ENCODE measurements around the gene ABCC1. TPM values are rescaled to one million over a fixed set of nuclear protein-coding genes. Genes with fewer than 3 reads are reported as not detected.

ABCC1 gene
- total RNA-seq (2021) (61.9 to 64.9 TPM (median 63.9 TPM) in 3 replicates), Bru-seq, nascent RNA (percentile 73 among the genes with signal in this experiment)
- long read RNA-seq, experiment 1, full-length matches to known transcripts, result 36 of 190 reads
- long read RNA-seq, experiment 1, partial matches to known transcripts, result 94 of 190 reads
- long read RNA-seq, experiment 1, other reads (novel, unspliced or antisense), result 60 of 190 reads
- long read RNA-seq, experiment 2, full-length matches to known transcripts, result 1 of 69 reads
- long read RNA-seq, experiment 2, partial matches to known transcripts, result 23 of 69 reads
- long read RNA-seq, experiment 2, other reads (novel, unspliced or antisense), result 45 of 69 reads
- long read RNA-seq, experiment 3, result 0 reads

GRCh38 chr16:15949210-15950160, at the start of gene ABCC1:
ABCC1 (plus strand) TSS chr16:15949616; CDS start chr16:15949752, 136 bp downstream.
- ChIA-PET POLR2A (interaction anchor here (0.6 to 1.3 kb wide), 2 partner anchors 21 to 74 kb away, joined by 3 read pairs; no protein-coding TSS in a partner anchor), CTCF (interaction anchor here (0.8 to 1.5 kb wide), 3 partner anchors 9 to 172 kb away, joined by 3 to 5 read pairs (median 5); no protein-coding TSS in a partner anchor)
- peak; percentile 24 for DNase-seq (ENCODE audit: low spot score)

DNA sequence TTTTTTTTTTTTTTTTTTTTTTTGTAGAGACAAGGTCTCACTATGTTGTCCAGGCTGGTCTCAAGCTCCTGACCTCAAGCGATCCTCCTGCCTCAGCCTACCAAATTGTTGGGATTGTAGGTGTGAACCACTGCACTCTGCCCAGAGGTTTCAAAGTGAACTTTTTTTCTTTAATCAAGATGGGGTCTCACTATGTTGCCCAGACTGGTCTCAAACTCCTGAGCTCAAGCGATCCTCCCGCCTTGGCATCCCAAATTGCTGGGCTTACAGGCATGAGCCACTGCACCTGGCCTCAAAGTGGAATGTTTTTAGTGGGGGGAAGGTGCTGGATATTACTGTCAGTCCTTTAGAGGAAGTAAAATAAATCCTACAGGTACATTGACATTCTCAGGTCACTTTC, 49.1 kb upstream of the ABCC1 start:
- Mint-ChIP-seq H3K4me1 (peaks cover 15% of the 10 kb centered on the region), H3K27me3 (ENCODE audit: low read depth) (no peaks in the 10 kb centered on the region; the same call in 1 of the 2 replicates), H3K4me3 (no peak overlapping the region), H3K9me3 (peaks cover 4% of the 10 kb centered on the region), H3K36me3 (no peaks in the 10 kb centered on the region), H3K27ac (no peak overlapping the region)
- ChIA-PET POLR2A (no interaction called here), CTCF (no interaction called here)
- DNase-seq (ENCODE audit: low spot score) (no peak), ATAC-seq (no peak)
- TF ChIP-seq ZNF121 (CRISPR knock-in tag; IDR thresholded peaks at IDR 0.05) (peak; percentile 71; the same call in 1 of the 2 replicates), JUN (CRISPR knock-in tag; IDR thresholded peaks at IDR 0.05) (no peak)

More at GRCh38 chr16:15949210-15950160, at the start of gene ABCC1:
- H3K27me3 Mint-ChIP-seq (ENCODE audit: low read depth), result no peaks in the 10 kb centered on the region
- peak within 1 kb of the TSS; percentile 86 for H3K4me3 Mint-ChIP-seq
- H3K4me1 Mint-ChIP-seq, result peaks cover 35% of the 10 kb centered on the region
- H3K36me3 Mint-ChIP-seq, result no peaks in the 10 kb centered on the region
- no peak for TF ChIP-seq GABPB1 (CRISPR knock-in tag; IDR thresholded peaks at IDR 0.05)
- no peak for TF ChIP-seq TEAD4 (CRISPR knock-in tag; IDR thresholded peaks at IDR 0.05)
- peak within 1 kb of the TSS; percentile 93 for H3K27ac Mint-ChIP-seq
- no peaks in the 10 kb centered on the region for H3K9me3 Mint-ChIP-seq
- ATAC-seq, result peak; percentile 75

DNA sequence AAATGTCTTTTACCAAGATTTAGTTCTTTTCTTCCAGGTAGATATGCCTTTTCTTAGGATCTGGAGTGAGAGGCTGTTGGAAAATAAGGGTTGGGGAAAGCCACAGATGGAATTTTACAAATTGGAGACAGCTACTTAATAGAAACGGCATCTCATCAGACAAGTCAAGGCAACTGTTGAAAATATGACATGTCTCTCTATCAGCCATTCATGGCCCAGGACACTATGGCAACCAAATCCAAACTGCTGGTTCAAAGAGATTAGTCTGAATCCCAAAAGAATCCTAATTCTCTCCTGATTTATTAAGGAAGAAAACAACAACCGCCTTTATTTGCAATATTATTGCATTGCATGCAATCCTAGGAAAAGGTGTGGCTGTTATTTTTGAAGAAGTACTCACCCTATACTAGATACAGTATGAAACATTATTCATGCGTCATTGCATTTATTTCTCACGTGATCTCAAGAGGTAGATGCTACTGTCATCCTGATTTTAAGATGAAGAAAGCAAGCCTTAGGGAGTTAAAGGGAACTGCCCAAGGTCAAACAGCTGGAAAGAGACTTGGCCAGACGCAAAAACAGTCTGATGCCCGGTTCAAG, 48.4 kb upstream of the ABCC1 start:
- Mint-ChIP-seq H3K4me1 (peaks cover 15% of the 10 kb centered on the region), H3K4me3 (no peak overlapping the region), H3K27me3 (ENCODE audit: low read depth) (no peaks in the 10 kb centered on the region; the same call in 1 of the 2 replicates), H3K27ac (no peak overlapping the region), H3K9me3 (peaks cover 6% of the 10 kb centered on the region), H3K36me3 (no peaks in the 10 kb centered on the region)
- ChIA-PET CTCF (no interaction called here), POLR2A (no interaction called here)
- DNase-seq (ENCODE audit: low spot score) (no peak), ATAC-seq (no peak)
- TF ChIP-seq ZNF121 (CRISPR knock-in tag; IDR thresholded peaks at IDR 0.05) (no peak), MXD4 (CRISPR knock-in tag; IDR thresholded peaks at IDR 0.05; ENCODE audit: borderline replicate concordance) (no peak), TEAD4 (CRISPR knock-in tag; IDR thresholded peaks at IDR 0.05) (no peak)
- TF ChIP-seq, protein P1, sequence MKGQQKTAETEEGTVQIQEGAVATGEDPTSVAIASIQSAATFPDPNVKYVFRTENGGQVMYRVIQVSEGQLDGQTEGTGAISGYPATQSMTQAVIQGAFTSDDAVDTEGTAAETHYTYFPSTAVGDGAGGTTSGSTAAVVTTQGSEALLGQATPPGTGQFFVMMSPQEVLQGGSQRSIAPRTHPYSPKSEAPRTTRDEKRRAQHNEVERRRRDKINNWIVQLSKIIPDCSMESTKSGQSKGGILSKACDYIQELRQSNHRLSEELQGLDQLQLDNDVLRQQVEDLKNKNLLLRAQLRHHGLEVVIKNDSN (CRISPR knock-in tag; IDR thresholded peaks at IDR 0.05), result no peak
- TF ChIP-seq, protein P2, sequence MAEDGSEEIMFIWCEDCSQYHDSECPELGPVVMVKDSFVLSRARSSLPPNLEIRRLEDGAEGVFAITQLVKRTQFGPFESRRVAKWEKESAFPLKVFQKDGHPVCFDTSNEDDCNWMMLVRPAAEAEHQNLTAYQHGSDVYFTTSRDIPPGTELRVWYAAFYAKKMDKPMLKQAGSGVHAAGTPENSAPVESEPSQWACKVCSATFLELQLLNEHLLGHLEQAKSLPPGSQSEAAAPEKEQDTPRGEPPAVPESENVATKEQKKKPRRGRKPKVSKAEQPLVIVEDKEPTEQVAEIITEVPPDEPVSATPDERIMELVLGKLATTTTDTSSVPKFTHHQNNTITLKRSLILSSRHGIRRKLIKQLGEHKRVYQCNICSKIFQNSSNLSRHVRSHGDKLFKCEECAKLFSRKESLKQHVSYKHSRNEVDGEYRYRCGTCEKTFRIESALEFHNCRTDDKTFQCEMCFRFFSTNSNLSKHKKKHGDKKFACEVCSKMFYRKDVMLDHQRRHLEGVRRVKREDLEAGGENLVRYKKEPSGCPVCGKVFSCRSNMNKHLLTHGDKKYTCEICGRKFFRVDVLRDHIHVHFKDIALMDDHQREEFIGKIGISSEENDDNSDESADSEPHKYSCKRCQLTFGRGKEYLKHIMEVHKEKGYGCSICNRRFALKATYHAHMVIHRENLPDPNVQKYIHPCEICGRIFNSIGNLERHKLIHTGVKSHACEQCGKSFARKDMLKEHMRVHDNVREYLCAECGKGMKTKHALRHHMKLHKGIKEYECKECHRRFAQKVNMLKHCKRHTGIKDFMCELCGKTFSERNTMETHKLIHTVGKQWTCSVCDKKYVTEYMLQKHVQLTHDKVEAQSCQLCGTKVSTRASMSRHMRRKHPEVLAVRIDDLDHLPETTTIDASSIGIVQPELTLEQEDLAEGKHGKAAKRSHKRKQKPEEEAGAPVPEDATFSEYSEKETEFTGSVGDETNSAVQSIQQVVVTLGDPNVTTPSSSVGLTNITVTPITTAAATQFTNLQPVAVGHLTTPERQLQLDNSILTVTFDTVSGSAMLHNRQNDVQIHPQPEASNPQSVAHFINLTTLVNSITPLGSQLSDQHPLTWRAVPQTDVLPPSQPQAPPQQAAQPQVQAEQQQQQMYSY (CRISPR knock-in tag; IDR thresholded peaks at IDR 0.05), result no peak

DNA sequence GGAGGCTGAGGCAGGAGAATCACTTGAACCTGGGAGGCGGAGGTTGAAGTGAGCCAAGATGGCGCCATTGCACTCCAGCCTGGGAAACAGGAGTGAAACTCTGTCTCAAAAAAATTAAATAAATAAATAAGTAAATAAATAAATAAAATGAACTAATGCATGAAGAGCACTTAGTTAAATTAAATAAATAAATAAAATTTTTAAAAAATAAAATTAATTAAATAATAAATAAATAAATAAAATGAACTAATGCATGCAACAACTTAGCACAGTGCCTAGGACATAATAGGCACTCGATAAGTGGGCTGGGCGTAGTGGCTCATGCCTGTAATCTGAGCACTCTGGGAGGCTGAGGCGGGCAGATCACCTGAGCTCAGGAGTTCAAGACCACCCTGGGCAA, 45.5 kb upstream of the ABCC1 start:
- H3K27me3 Mint-ChIP-seq (ENCODE audit: low read depth), result peaks cover 2% of the 10 kb centered on the region; the same call in 1 of the 2 replicates
- DNase-seq (ENCODE audit: low spot score) (no peak), ATAC-seq (no peak)
- ChIA-PET POLR2A (no interaction called here), CTCF (no interaction called here)
- no peaks in the 10 kb centered on the region for H3K36me3 Mint-ChIP-seq
- H3K4me3 Mint-ChIP-seq, result no peak overlapping the region
- TF ChIP-seq GRHL2 (CRISPR knock-in tag; IDR thresholded peaks at IDR 0.05; ENCODE audit: insufficient replicate concordance, severe bottlenecking) (no peak), HMGA2 (CRISPR knock-in tag; IDR thresholded peaks at IDR 0.05) (peak; percentile 97)
- TF ChIP-seq, protein P3, sequence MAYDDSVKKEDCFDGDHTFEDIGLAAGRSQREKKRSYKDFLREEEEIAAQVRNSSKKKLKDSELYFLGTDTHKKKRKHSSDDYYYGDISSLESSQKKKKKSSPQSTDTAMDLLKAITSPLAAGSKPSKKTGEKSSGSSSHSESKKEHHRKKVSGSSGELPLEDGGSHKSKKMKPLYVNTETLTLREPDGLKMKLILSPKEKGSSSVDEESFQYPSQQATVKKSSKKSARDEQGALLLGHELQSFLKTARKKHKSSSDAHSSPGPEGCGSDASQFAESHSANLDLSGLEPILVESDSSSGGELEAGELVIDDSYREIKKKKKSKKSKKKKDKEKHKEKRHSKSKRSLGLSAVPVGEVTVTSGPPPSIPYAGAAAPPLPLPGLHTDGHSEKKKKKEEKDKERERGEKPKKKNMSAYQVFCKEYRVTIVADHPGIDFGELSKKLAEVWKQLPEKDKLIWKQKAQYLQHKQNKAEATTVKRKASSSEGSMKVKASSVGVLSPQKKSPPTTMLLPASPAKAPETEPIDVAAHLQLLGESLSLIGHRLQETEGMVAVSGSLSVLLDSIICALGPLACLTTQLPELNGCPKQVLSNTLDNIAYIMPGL (CRISPR knock-in tag; IDR thresholded peaks at IDR 0.05), result no peak
- no peak overlapping the region for H3K27ac Mint-ChIP-seq
- peaks cover 10% of the 10 kb centered on the region for H3K4me1 Mint-ChIP-seq
- H3K9me3 Mint-ChIP-seq, result peaks cover 18% of the 10 kb centered on the region

Measured in WTC11 (cell line).